ENCODE measurements around the gene TRIM41. TPM values are rescaled to one million over a fixed set of nuclear protein-coding genes. Genes with fewer than 3 reads are reported as not detected.

The TRIM41 gene
- total and polyA plus RNA-seq, 9 of the 15 experiments (the other 6 are each of a cell fraction or from before 2014, with no cell fraction given): 1.8 to 47.6 (median 20.9) TPM

GRCh38 chr5:181221792-181222629 is 1.1 kb upstream of the TRIM41 start (continued):
- no peak for TF ChIP-seq MEIS2 (IDR thresholded peaks at IDR 0.05; ENCODE audit: partially characterized antibody)
- TF ChIP-seq GATAD2B (IDR thresholded peaks at IDR 0.05; ENCODE audit: borderline replicate concordance): peak; percentile 28; the same call in 1 of the 2 replicates
- no peak for TF ChIP-seq ZZZ3 (IDR thresholded peaks at IDR 0.05)
- TF ChIP-seq ETS1 (conservative IDR thresholded peaks at IDR 0.05; ENCODE audit: control insufficient read depth, low read depth, low read length): peak; percentile 91
- TF ChIP-seq ZNF318 (IDR thresholded peaks at IDR 0.05; ENCODE audit: borderline replicate concordance in 1 of 2, low read depth in 1 of 2): peak in 1 of 2 experiments; percentile 62; a peak in 1 of 4 replicates
- TF ChIP-seq CSDE1 (IDR thresholded peaks at IDR 0.05): peak in 1 of 2 experiments; percentile 68; a peak in 2 of 4 replicates
- peak; percentile 43 for TF ChIP-seq ZFP36 (IDR thresholded peaks at IDR 0.05; ENCODE audit: low read depth, low read length, partially characterized antibody)
- TF ChIP-seq PHF8 (IDR thresholded peaks at IDR 0.05; ENCODE audit: borderline replicate concordance, low read length): no peak; the same call in 1 of the 2 replicates
- TF ChIP-seq NFE2 (IDR thresholded peaks at IDR 0.05; ENCODE audit: low read depth): 0 out of 2 replicates have a peak, but pooled peaks have one; percentile 1
- no peak for TF ChIP-seq SMARCB1 (IDR thresholded peaks at IDR 0.05; ENCODE audit: insufficient read length, low read depth)
- TF ChIP-seq EZH2 (IDR thresholded peaks at IDR 0.05; ENCODE audit: borderline replicate concordance, low read depth, low read length): no peak
- no peak for TF ChIP-seq C11orf30 (IDR thresholded peaks at IDR 0.05; ENCODE audit: low read depth)
- no peak for TF ChIP-seq ZNF324 (CRISPR knock-in tag; IDR thresholded peaks at IDR 0.05)
- no peak for TF ChIP-seq ARID2 (IDR thresholded peaks at IDR 0.05)
- peak in 1 of 2 experiments; percentile 5; a peak in 1 of 4 replicates for TF ChIP-seq RAD21 (CRISPR knock-in tag; conservative IDR thresholded peaks at IDR 0.05 in 1 of 2, IDR thresholded peaks at IDR 0.05 in 1 of 2)
- TF ChIP-seq RNF2 (IDR thresholded peaks at IDR 0.05): peak; percentile 89
- peak in 1 of 2 experiments; percentile 70; a peak in 1 of 4 replicates for TF ChIP-seq TEAD1 (CRISPR knock-in tag; IDR thresholded peaks at IDR 0.05)

Measured in K562 (cell line).